Measurements from ENCODE around the gene CCNI2.

DNA sequence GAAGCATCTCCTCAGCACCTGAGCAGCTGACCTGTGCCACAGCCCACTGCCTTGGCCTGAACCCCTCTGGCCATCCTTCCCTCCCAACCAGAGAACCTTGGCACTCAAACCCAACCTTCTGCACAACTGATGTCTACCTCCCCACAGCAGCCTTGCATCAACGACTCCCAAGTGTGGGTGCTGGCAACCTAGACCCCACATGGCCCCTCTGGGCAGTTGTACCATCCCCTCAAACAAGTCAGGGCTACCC lies 19.5 kb downstream of the CCNI2 start:
- TF ChIP-seq, protein P1, sequence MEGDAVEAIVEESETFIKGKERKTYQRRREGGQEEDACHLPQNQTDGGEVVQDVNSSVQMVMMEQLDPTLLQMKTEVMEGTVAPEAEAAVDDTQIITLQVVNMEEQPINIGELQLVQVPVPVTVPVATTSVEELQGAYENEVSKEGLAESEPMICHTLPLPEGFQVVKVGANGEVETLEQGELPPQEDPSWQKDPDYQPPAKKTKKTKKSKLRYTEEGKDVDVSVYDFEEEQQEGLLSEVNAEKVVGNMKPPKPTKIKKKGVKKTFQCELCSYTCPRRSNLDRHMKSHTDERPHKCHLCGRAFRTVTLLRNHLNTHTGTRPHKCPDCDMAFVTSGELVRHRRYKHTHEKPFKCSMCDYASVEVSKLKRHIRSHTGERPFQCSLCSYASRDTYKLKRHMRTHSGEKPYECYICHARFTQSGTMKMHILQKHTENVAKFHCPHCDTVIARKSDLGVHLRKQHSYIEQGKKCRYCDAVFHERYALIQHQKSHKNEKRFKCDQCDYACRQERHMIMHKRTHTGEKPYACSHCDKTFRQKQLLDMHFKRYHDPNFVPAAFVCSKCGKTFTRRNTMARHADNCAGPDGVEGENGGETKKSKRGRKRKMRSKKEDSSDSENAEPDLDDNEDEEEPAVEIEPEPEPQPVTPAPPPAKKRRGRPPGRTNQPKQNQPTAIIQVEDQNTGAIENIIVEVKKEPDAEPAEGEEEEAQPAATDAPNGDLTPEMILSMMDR (IDR thresholded peaks at IDR 0.05) = no peak
- TF ChIP-seq TCF7L2 (IDR thresholded peaks at IDR 0.05; ENCODE audit: low read depth, low read length) = no peak

All from Panc1 (cell line).